Glomerular endothelial cell (primary cell): ENCODE measurements around the gene HGFAC. TPM values are rescaled to one million over a fixed set of nuclear protein-coding genes. Genes with fewer than 3 reads are reported as not detected.
"Not testable (repeated sequence)": the region's sequence is repeated elsewhere in the genome, so short reads cannot be mapped to it uniquely, and the experiment has no call there.

Source experiments
- DNase-seq: peaks from one replicate; pipeline ENCODE4 v3.0.0-alpha.2; 2011; ENCODE audit warnings: low read depth, low spot score; ENCODE audit errors: extremely low read depth
- total RNA-seq: library from RNA; depleted of rRNA; stranded (reverse); fragments of >200 nt; gene quantifications from 2 replicates; pipeline ENCODE4 v1.2.3, GENCODE V29; 2015

Gene HGFAC
- total RNA-seq, 1 donor from 2014 or later, result 0.64 TPM

GRCh38 chr4:3440011-3440410 lies 1.8 kb upstream of the HGFAC start:
- no peak for DNase-seq

GRCh38 chr4:3440979-3441500 lies 728 bp upstream of the HGFAC start:
- no peak for DNase-seq

DNA sequence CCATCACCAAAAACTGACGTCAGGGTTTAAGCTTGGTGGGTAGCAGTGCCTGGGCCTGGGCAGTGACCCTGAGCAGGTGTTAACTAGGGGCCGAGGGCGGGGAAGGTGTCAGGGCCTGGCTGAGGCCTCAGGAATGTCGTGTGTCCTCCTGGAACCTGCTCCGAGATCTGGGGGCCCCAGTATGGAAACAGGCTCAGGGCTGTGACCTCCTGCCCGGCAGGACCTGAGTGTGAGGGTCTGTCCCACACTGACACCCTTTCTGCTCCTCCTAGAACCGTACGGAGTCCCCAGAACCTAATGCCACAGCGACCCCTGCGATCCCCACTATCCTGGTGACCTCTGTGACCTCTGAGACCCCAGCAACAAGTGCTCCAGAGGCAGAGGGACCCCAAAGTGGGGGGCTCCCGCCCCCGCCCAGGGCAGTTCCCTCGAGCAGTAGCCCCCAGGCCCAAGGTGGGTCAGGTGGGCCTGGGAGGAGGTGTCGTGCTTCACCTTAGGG lies 741 bp downstream of the HGFAC start:
- DNase-seq, result no peak

GRCh38 chr4:3442959-3443749 lies 1.4 kb downstream of the HGFAC start:
- no peak for DNase-seq

DNA sequence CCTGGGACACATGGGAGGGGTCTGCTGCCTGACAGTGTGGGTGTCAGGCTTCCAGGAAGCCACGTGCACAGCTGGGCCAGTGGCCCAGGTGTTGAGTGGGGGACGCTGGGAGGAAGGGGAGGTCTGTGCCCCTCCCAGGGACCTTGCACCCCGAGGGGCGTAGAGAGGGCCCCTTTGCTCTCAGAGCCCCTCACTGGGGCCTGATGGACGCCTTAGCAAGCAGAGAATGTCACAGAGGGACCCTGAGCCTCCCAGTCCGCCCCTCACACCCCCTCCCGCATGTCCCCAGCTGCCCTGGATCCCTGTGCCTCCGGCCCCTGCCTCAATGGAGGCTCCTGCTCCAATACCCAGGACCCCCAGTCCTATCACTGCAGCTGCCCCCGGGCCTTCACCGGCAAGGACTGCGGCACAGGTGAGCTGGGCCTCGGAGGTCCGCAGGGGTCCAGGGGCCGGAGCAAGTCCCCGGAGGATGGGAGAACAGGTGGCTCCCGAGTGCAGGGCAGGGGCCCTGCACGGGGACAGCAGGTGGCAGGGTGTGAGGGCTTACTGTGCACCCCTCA lies 2.1 kb downstream of the HGFAC start:
- DNase-seq, result no peak

DNA sequence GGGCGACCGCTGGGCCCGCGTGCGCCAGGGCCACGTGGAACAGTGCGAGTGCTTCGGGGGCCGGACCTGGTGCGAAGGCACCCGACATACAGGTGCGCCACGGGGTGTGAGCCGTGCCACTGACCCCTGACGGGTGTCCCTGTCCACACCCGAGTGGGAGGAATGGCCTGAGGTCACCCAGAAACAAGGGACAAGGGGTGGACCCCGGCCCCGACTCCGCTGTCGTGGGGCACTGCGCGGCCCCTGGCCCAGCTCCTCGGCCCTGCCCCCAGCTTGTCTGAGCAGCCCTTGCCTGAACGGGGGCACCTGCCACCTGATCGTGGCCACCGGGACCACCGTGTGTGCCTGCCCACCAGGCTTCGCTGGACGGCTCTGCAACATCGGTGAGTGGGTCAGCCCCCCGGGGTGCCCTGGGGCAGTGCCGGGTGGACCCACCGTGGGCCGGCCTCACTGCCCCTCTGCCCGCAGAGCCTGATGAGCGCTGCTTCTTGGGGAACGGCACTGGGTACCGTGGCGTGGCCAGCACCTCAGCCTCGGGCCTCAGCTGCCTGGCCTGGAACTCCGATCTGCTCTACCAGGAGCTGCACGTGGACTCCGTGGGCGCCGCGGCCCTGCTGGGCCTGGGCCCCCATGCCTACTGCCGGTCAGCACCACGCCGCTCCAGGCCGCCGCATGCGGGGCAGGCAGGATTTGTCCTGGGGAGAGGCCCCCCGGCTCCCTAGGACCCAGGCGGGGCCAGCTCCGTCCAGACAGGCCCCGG lies 2.8 kb downstream of the HGFAC start:
- no peak for DNase-seq

DNA sequence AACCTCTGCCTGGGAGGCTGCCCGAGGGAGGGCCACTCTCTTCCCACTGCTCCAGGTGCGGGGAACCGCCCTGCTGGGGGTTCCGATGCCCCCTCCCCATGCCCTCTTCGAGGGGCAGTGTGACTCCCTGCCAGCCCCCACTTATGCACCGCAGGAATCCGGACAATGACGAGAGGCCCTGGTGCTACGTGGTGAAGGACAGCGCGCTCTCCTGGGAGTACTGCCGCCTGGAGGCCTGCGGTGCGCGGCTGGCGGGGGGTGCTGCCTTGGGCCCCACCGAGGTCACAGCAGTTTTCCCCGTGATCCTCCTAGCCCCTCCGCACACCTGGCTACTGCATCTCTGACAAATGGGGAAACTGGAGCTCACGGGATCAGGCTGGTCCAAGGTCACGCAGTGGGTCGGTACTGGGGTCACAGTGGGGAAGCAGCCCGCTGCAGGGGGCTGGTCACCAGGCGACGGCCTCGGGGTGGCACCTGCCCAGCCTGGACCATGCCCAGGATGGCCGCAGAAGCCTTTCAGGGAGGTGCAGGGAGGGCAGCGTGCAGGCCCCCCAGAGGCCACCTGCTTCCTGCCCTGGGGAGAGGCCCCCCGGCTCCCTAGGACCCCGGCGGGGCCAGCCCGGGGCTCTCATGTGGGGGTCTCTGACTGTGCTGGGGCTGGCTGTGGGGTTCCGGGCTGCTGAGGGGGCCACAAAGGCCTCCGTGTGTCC lies 3.5 kb downstream of the HGFAC start:
- no peak for DNase-seq

DNA sequence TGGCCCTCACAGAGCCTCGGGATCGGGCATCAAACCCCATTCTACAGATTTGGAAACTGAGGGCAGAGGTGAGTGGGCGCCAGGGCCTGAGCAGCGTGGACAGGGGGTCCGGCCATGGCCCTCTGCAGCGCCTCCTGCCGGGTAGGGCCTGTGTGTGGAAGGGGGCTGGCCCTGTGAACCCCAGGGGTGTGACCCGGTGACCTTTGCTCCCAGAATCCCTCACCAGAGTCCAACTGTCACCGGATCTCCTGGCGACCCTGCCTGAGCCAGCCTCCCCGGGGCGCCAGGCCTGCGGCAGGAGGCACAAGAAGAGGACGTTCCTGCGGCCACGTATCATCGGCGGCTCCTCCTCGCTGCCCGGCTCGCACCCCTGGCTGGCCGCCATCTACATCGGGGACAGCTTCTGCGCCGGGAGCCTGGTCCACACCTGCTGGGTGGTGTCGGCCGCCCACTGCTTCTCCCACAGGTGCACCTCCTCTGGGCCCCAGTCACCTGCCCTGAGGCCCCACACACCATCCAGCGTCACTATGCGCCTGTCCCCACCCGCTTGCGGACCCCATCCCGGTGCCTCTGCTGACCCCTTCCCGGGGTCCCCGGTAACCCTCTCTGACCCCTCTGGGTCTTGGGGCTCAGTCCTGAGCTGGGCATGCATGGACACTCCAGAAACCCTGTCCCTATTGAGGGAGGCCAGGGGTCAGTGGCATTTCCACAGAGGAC lies 4.2 kb downstream of the HGFAC start:
- no peak for DNase-seq

DNA sequence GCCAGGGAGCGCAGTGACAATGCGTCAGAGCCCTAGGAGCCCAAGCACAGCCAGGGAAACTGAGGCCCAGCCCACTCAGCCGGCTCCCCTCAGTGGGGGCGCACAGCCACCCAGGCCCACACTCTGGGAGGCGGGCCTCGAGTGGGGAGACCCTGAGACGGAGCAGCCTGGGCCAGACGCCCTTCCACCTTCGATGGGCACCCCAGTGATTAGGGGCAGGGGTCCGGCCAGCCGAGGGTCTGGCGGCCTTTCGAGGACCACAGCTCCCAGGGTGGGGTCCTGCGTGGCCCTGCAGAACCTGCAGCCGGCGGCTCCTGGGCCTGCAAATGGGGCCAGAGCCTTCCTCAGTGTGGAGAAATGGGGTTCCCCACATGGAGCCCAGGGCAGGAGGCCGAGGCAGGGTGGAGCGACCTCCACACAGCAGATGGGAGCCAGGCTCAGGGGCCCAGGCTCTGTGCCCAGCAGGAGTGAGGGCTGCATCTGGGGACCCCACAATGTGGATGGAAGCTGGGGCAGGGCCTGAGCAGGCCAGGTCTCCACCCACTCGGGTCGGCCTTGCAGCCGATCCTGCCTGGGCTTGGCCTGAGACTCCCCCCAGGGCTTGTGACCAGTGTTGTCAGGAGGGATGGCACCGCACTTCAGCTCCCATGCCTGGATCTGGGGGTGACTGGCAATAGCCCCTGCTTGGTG lies 5.0 kb downstream of the HGFAC start:
- DNase-seq, result no peak

GRCh38 chr4:3447431-3448395 lies 5.9 kb downstream of the HGFAC start:
- no peak for DNase-seq

GRCh38 chr4:3449047-3449573 lies 7.3 kb downstream of the HGFAC start:
- no peak for DNase-seq

- no peak for DNase-seq
These were observed 8.1 kb downstream of the HGFAC start for GRCh38 chr4:3449574-3450534.

DNA sequence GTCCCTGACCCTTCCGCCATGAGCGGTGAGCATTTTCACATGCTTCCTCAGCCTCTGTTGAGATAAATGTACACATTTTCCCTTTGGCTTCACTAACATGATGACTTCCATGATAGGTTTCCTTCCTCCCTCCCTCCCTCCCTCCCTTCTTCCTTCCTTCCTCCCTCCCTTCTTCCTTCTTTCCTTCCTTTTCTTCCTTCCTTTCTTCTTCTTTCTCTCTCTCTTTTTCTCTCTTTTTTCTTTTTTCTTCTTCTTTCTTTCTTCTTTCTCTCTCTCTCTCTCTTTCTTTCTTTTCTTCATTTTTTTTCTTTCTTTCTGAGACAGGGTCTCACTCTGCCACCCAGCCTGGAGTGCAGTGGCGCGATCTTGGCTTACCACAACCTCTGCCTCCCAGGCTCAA lies 8.9 kb downstream of the HGFAC start:
- no peak for DNase-seq

GRCh38 chr4:3451956-3452355 lies 10.2 kb downstream of the HGFAC start:
- DNase-seq, result no peak

DNA sequence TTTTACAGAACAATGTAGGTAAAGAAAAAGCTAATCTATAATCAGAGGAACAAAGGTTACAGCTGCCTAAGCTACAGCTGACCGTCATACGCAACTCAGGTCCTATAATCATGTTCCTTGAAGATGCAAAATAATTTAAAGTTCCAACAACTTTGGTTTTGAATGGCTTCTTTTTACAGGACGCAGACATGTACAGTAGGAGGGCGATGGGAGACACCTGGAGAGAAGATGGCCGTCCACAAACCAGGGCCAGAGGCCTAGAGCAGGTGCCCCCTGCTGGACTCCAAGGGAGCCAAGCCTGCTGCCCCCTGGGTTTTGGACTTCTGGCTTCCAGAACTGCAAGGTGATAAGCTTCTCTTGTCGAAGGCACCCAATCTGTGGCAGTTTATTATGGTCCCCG lies 10.6 kb downstream of the HGFAC start:
- DNase-seq, result no peak

GRCh38 chr4:3455596-3455995 lies 13.8 kb downstream of the HGFAC start:
- DNase-seq, result not testable (repeated sequence)

- no peak for DNase-seq
These were observed 16.6 kb downstream of the HGFAC start for GRCh38 chr4:3458371-3458770.
